HEK293 (cell line): ENCODE results near the gene RINT1.

Source experiments
- BCL11A ChIP-seq: fragments of 450-650 bp; formaldehyde crosslinking; IDR thresholded peaks from 2 replicates; pipeline ENCODE4 v1.5.1; 2016; ENCODE audit warnings: low read depth, missing biosample characterization, missing genetic modification characterization
- CTCF ChIP-seq: fragments of 450-650 bp; formaldehyde crosslinking; IDR thresholded peaks from 2 replicates; pipeline ENCODE4 v1.5.1; 2016; ENCODE audit warnings: missing biosample characterization, missing genetic modification characterization

GRCh38 chr7:105487579-105488571, 44.1 kb upstream of the RINT1 start:
- TF ChIP-seq CTCF (tag by site-specific recombination) = peak; percentile 35; the same call in 1 of the 2 replicates
- no peak for TF ChIP-seq BCL11A (tag by site-specific recombination)
